ENCODE results near the gene LMBRD2. TPM values are rescaled to one million over a fixed set of nuclear protein-coding genes. Genes with fewer than 3 reads are reported as not detected.

The LMBRD2 gene
- total RNA-seq, 1 experiment from 2014 or later = 5.6 TPM

DNA sequence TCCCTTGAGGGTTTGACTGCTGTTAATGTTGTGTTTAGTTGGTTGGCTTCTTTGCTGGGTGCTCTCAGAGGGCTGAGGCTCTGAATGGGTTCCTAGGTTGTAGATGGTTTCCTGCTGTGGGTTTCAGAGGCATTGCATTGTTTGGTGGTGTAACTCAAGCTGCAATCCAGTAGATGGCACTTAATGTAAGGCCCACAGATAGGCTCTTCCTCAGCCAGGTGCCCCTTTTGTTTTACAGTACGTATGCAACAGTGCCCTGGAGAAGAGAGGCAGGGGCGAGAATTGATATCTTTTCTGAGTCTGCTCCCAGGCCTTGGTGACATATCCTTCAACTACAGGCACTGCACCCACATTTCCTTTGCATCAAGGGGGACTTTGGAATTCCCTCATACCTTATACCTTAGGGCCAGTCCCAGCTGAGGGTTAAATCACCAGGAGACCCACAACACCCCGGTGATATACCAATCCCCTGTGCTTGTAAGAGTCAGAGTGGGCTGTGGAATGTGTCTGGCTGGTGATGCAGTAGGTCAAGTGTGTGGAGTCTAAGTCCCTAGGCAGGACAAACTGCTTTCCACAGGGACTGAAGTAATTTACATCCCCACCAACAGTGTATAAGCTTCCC is 78.0 kb downstream of the LMBRD2 start (continued):
- TF ChIP-seq, protein P1, sequence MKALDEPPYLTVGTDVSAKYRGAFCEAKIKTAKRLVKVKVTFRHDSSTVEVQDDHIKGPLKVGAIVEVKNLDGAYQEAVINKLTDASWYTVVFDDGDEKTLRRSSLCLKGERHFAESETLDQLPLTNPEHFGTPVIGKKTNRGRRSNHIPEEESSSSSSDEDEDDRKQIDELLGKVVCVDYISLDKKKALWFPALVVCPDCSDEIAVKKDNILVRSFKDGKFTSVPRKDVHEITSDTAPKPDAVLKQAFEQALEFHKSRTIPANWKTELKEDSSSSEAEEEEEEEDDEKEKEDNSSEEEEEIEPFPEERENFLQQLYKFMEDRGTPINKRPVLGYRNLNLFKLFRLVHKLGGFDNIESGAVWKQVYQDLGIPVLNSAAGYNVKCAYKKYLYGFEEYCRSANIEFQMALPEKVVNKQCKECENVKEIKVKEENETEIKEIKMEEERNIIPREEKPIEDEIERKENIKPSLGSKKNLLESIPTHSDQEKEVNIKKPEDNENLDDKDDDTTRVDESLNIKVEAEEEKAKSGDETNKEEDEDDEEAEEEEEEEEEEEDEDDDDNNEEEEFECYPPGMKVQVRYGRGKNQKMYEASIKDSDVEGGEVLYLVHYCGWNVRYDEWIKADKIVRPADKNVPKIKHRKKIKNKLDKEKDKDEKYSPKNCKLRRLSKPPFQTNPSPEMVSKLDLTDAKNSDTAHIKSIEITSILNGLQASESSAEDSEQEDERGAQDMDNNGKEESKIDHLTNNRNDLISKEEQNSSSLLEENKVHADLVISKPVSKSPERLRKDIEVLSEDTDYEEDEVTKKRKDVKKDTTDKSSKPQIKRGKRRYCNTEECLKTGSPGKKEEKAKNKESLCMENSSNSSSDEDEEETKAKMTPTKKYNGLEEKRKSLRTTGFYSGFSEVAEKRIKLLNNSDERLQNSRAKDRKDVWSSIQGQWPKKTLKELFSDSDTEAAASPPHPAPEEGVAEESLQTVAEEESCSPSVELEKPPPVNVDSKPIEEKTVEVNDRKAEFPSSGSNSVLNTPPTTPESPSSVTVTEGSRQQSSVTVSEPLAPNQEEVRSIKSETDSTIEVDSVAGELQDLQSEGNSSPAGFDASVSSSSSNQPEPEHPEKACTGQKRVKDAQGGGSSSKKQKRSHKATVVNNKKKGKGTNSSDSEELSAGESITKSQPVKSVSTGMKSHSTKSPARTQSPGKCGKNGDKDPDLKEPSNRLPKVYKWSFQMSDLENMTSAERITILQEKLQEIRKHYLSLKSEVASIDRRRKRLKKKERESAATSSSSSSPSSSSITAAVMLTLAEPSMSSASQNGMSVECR (CRISPR knock-in tag; IDR thresholded peaks at IDR 0.05; ENCODE audit: borderline replicate concordance) = no peak
- TF ChIP-seq GABPB1 (CRISPR knock-in tag; IDR thresholded peaks at IDR 0.05) = no peak
- TF ChIP-seq ZNF317 (CRISPR knock-in tag; IDR thresholded peaks at IDR 0.05; ENCODE audit: borderline replicate concordance, low read depth) = no peak
- TF ChIP-seq ERG (CRISPR knock-in tag; IDR thresholded peaks at IDR 0.05) = no peak
- no peak for TF ChIP-seq ZNF138 (CRISPR knock-in tag; conservative IDR thresholded peaks at IDR 0.05)
- TF ChIP-seq ATF2 (CRISPR knock-in tag; IDR thresholded peaks at IDR 0.05; ENCODE audit: borderline replicate concordance, low read depth) = no peak

- ChIA-PET POLR2A (no interaction called here), CTCF (interaction anchor here (1.8 kb wide), 1 partner anchor 8 kb away, joined by 6 read pairs; no protein-coding TSS in a partner anchor)
- no peak for TF ChIP-seq GTF2I (CRISPR knock-in tag; conservative IDR thresholded peaks at IDR 0.05)
- no peak for TF ChIP-seq ZBTB21 (CRISPR knock-in tag; IDR thresholded peaks at IDR 0.05; ENCODE audit: borderline replicate concordance)
- no peak for TF ChIP-seq MXD4 (CRISPR knock-in tag; IDR thresholded peaks at IDR 0.05; ENCODE audit: borderline replicate concordance)
- no peak for TF ChIP-seq ZNF232 (CRISPR knock-in tag; IDR thresholded peaks at IDR 0.05)
- TF ChIP-seq SMAD4 (CRISPR knock-in tag; IDR thresholded peaks at IDR 0.05) = no peak
- no peak for TF ChIP-seq ZNF512 (CRISPR knock-in tag; IDR thresholded peaks at IDR 0.05; ENCODE audit: borderline replicate concordance)
- no peak for TF ChIP-seq ZNF671 (CRISPR knock-in tag; IDR thresholded peaks at IDR 0.05)
- TF ChIP-seq E2F4 (CRISPR knock-in tag; IDR thresholded peaks at IDR 0.05; ENCODE audit: borderline replicate concordance, low read depth) = no peak
- no peak for TF ChIP-seq NR2C2 (CRISPR knock-in tag; IDR thresholded peaks at IDR 0.05)
- no peak for TF ChIP-seq TCF7 (CRISPR knock-in tag; IDR thresholded peaks at IDR 0.05; ENCODE audit: low read depth)
- no peak for TF ChIP-seq TP53 (CRISPR knock-in tag; IDR thresholded peaks at IDR 0.05)
- TF ChIP-seq IRF2 (CRISPR knock-in tag; IDR thresholded peaks at IDR 0.05; ENCODE audit: borderline replicate concordance, low read depth) = no peak
- TF ChIP-seq, protein P2, sequence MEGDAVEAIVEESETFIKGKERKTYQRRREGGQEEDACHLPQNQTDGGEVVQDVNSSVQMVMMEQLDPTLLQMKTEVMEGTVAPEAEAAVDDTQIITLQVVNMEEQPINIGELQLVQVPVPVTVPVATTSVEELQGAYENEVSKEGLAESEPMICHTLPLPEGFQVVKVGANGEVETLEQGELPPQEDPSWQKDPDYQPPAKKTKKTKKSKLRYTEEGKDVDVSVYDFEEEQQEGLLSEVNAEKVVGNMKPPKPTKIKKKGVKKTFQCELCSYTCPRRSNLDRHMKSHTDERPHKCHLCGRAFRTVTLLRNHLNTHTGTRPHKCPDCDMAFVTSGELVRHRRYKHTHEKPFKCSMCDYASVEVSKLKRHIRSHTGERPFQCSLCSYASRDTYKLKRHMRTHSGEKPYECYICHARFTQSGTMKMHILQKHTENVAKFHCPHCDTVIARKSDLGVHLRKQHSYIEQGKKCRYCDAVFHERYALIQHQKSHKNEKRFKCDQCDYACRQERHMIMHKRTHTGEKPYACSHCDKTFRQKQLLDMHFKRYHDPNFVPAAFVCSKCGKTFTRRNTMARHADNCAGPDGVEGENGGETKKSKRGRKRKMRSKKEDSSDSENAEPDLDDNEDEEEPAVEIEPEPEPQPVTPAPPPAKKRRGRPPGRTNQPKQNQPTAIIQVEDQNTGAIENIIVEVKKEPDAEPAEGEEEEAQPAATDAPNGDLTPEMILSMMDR (IDR thresholded peaks at IDR 0.05) = no peak
- no peak for TF ChIP-seq JAZF1 (CRISPR knock-in tag; IDR thresholded peaks at IDR 0.05)
- no peak for TF ChIP-seq ERG (CRISPR knock-in tag; IDR thresholded peaks at IDR 0.05)
Measured at GRCh38 chr5:36070687-36071571, 80.8 kb downstream of the LMBRD2 start.

More at GRCh38 chr5:36070687-36071571, 80.8 kb downstream of the LMBRD2 start:
- Mint-ChIP-seq H3K9me3 (no peaks in the 10 kb centered on the region), H3K27me3 (ENCODE audit: low read depth) (peaks cover 11% of the 10 kb centered on the region), H3K27ac (no peak overlapping the region), H3K4me3 (no peak overlapping the region), H3K4me1 (peaks cover 29% of the 10 kb centered on the region), H3K36me3 (no peaks in the 10 kb centered on the region)
- DNase-seq (ENCODE audit: low spot score) (no peak), ATAC-seq (no peak)

Data from WTC11 (cell line).